ENCODE data around the gene MMP24.

- TF ChIP-seq CTCF (IDR thresholded peaks at IDR 0.05) (no peak), POLR2A (IDR thresholded peaks at IDR 0.05) (no peak)
Measured at GRCh38 chr20:35303382-35303734, 76.9 kb downstream of the MMP24 start.

Measured in uterus (tissue), 2 donors.